ENCODE data around the gene BCAM. TPM values are rescaled to one million over a fixed set of nuclear protein-coding genes. Genes with fewer than 3 reads are reported as not detected.

BCAM gene
- total RNA-seq, 1 donor, result 4.3 TPM

DNA sequence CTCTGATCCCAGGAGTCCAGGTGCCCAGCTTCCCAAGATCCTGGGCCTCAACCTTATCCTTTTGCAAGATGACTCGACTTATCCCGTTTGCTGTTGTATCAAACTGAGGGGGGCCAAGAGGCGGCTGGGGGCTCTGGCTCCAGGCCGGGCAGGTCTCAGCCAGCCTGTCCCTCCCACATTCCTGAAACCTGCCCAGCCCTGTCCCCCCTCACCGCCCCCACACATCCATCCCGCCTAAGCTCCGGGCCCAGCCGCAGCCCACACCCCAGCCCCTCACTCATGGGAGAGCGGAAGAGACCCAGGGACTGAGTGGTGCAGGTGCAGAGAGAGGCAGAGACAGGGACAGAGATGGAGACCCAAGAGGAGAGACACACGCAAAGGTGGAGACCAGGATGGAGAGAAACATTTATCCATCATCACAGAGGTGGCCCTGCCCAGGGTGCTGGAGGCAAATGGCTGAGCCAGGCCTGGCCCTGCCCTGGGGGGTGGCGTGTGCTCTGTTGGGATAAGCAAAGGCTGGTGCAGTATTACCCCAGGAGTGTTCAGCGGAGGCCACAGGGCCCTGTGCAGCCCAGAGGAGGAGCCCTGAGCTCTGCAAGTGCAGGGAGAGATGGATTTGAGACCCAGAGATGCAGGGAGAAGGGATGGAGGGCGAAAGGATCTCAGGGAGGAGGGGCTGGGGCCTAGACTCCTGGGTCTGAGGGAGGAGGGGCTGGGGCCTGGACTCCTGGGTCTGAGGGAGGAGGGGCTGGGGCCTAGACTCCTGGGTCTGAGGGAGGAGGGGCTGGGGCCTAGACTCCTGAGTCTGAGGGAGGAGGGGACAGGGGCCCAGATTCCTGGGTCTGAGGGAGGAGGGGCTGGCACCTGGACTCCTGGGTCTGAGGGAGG, 1.6 kb downstream of the BCAM start:
- Histone ChIP-seq H3K4me2 (ENCODE audit: insufficient read depth, low read length) (no peak overlapping the region), H3K36me3 (ENCODE audit: insufficient read depth, low read length) (no peaks in the 10 kb centered on the region), H4K20me1 (ENCODE audit: insufficient read depth, low read length) (no peaks in the 10 kb centered on the region), H3K4me1 (ENCODE audit: insufficient read depth, low read length) (peaks cover 17% of the 10 kb centered on the region), H3K79me2 (ENCODE audit: insufficient read depth, low read length) (no peaks in the 10 kb centered on the region), H3K9me3 (ENCODE audit: low read depth, low read length) (no peaks in the 10 kb centered on the region), H3K27ac (ENCODE audit: low read depth, low read length) (no peak overlapping the region), H3K27me3 (ENCODE audit: insufficient read depth, low read length) (no peaks in the 10 kb centered on the region), H2AFZ (ENCODE audit: low read length) (no peak overlapping the region), H3K4me3 (ENCODE audit: insufficient read depth, low read length) (no peak overlapping the region)
- DNase-seq (ENCODE audit: insufficient read length, low spot score, missing footprints), result peak; percentile 69
- TF ChIP-seq, protein P1, sequence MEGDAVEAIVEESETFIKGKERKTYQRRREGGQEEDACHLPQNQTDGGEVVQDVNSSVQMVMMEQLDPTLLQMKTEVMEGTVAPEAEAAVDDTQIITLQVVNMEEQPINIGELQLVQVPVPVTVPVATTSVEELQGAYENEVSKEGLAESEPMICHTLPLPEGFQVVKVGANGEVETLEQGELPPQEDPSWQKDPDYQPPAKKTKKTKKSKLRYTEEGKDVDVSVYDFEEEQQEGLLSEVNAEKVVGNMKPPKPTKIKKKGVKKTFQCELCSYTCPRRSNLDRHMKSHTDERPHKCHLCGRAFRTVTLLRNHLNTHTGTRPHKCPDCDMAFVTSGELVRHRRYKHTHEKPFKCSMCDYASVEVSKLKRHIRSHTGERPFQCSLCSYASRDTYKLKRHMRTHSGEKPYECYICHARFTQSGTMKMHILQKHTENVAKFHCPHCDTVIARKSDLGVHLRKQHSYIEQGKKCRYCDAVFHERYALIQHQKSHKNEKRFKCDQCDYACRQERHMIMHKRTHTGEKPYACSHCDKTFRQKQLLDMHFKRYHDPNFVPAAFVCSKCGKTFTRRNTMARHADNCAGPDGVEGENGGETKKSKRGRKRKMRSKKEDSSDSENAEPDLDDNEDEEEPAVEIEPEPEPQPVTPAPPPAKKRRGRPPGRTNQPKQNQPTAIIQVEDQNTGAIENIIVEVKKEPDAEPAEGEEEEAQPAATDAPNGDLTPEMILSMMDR (IDR thresholded peaks at IDR 0.05; ENCODE audit: extremely low read depth, low read depth, low read length), result no peak

DNA sequence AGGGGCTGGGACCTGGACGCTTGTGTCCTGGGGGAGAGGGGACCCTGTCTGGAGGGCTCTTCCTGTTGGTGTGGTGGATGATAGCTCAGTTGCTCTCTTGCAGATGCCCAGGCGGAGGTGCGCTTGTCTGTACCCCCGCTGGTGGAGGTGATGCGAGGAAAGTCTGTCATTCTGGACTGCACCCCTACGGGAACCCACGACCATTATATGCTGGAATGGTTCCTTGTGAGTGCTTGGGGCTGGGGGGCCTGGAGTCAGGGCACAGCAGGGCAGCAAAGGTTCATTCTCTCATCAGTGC, 2.2 kb downstream of the BCAM start:
- no peak overlapping the region for H2AFZ ChIP-seq (ENCODE audit: low read length)
- DNase-seq (ENCODE audit: insufficient read length, low spot score, missing footprints), result peak; percentile 79
- H3K36me3 ChIP-seq (ENCODE audit: insufficient read depth, low read length), result no peaks in the 10 kb centered on the region
- H3K9me3 ChIP-seq (ENCODE audit: low read depth, low read length), result no peaks in the 10 kb centered on the region
- TF ChIP-seq, protein P1 (IDR thresholded peaks at IDR 0.05; ENCODE audit: extremely low read depth, low read depth, low read length), result no peak
- H3K27me3 ChIP-seq (ENCODE audit: insufficient read depth, low read length), result no peaks in the 10 kb centered on the region
- no peak overlapping the region for H3K27ac ChIP-seq (ENCODE audit: low read depth, low read length)
- H3K4me1 ChIP-seq (ENCODE audit: insufficient read depth, low read length), result peaks cover 17% of the 10 kb centered on the region
- H3K79me2 ChIP-seq (ENCODE audit: insufficient read depth, low read length), result no peaks in the 10 kb centered on the region
- no peak overlapping the region for H3K4me3 ChIP-seq (ENCODE audit: insufficient read depth, low read length)
- no peaks in the 10 kb centered on the region for H4K20me1 ChIP-seq (ENCODE audit: insufficient read depth, low read length)
- H3K4me2 ChIP-seq (ENCODE audit: insufficient read depth, low read length), result no peak overlapping the region

DNA sequence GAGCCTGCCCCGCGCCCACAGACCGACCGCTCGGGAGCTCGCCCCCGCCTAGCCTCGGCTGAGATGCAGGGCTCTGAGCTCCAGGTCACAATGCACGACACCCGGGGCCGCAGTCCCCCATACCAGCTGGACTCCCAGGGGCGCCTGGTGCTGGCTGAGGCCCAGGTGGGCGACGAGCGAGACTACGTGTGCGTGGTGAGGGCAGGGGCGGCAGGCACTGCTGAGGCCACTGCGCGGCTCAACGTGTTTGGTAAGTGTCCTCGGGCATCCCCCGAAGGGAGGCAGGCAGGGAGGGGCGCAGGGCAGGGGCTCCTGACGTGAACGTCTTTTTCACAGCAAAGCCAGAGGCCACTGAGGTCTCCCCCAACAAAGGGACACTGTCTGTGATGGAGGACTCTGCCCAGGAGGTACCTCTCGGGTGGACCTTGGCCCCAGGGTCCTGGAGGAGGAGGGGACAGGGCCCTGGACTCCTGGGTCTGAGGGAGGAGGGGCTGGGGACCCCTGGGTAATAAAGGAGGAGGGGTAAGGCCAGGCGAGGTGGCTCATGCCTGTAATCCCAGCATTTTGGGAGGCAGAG, 3.3 kb downstream of the BCAM start:
- no peaks in the 10 kb centered on the region for H3K9me3 ChIP-seq (ENCODE audit: low read depth, low read length)
- H3K27me3 ChIP-seq (ENCODE audit: insufficient read depth, low read length), result no peaks in the 10 kb centered on the region
- no peaks in the 10 kb centered on the region for H3K36me3 ChIP-seq (ENCODE audit: insufficient read depth, low read length)
- TF ChIP-seq, protein P1 (IDR thresholded peaks at IDR 0.05; ENCODE audit: extremely low read depth, low read depth, low read length), result no peak
- H3K27ac ChIP-seq (ENCODE audit: low read depth, low read length), result no peak overlapping the region
- peak; percentile 31 for DNase-seq (ENCODE audit: insufficient read length, low spot score, missing footprints)
- no peak overlapping the region for H3K4me3 ChIP-seq (ENCODE audit: insufficient read depth, low read length)
- H2AFZ ChIP-seq (ENCODE audit: low read length), result no peak overlapping the region
- H3K79me2 ChIP-seq (ENCODE audit: insufficient read depth, low read length), result no peaks in the 10 kb centered on the region
- peaks cover 17% of the 10 kb centered on the region for H3K4me1 ChIP-seq (ENCODE audit: insufficient read depth, low read length)
- H3K4me2 ChIP-seq (ENCODE audit: insufficient read depth, low read length), result no peak overlapping the region
- no peaks in the 10 kb centered on the region for H4K20me1 ChIP-seq (ENCODE audit: insufficient read depth, low read length)

DNA sequence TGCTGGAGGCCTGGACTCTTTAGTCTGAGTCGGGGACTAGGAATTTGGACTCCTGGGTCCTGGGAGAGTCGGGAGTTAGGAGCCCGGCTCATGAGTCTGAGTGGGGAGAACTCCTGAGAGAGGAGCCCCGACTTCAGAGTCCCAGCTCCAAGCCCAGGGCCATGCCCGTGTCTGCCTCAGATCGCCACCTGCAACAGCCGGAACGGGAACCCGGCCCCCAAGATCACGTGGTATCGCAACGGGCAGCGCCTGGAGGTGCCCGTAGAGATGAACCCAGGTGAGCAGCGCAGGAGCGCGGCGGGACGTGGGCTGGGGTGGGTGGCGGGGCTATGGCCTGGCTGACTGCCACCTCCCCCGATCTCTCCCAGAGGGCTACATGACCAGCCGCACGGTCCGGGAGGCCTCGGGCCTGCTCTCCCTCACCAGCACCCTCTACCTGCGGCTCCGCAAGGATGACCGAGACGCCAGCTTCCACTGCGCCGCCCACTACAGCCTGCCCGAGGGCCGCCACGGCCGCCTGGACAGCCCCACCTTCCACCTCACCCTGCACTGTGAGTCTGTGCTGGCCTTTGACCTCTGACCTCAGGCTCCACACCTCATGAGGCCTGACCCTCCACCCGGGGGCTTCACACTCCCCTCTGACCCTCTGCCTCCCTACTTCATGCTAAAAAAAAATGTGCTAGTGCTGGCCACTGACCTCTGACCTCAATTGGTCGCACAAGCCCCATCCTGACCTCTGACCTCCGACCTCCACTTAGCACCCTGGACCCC, 4.4 kb downstream of the BCAM start:
- Histone ChIP-seq H3K36me3 (ENCODE audit: insufficient read depth, low read length) (no peaks in the 10 kb centered on the region), H3K9me3 (ENCODE audit: low read depth, low read length) (no peaks in the 10 kb centered on the region), H3K27ac (ENCODE audit: low read depth, low read length) (no peak overlapping the region), H3K4me1 (ENCODE audit: insufficient read depth, low read length) (peaks cover 12% of the 10 kb centered on the region), H3K4me3 (ENCODE audit: insufficient read depth, low read length) (no peak overlapping the region), H3K4me2 (ENCODE audit: insufficient read depth, low read length) (no peak overlapping the region), H4K20me1 (ENCODE audit: insufficient read depth, low read length) (no peaks in the 10 kb centered on the region), H3K79me2 (ENCODE audit: insufficient read depth, low read length) (no peaks in the 10 kb centered on the region), H3K27me3 (ENCODE audit: insufficient read depth, low read length) (no peaks in the 10 kb centered on the region), H2AFZ (ENCODE audit: low read length) (no peak overlapping the region)
- peak; percentile 57 for DNase-seq (ENCODE audit: insufficient read length, low spot score, missing footprints)
- TF ChIP-seq, protein P1 (IDR thresholded peaks at IDR 0.05; ENCODE audit: extremely low read depth, low read depth, low read length), result no peak

Measured in osteoblast (primary cell).